Measurements from ENCODE around the gene FBXO47. TPM values are rescaled to one million over a fixed set of nuclear protein-coding genes. Genes with fewer than 3 reads are reported as not detected.

The FBXO47 gene, protein sequence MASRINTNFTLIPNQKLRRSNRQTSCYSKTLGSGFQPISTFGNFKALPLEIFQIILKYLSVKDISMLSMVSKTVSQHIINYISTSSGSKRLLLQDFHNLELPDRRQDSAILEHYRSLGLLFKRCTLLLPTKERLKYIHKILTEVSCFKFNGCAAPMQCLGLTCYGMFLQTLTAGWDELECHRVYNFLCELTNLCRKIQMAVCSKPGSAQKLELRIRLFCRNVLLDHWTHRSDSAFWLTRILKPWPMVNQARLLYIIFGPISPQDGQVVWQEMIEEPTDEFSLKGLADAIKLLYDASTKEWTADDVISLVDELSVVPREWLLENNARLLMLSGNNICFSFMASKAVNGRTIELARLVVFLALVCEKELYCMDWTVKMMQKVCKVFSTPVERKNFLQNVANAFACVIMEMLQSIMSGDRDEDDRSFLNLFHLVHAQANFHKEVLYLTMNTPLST
- total RNA-seq (not detected), polyA plus RNA-seq (ENCODE audit: insufficient read depth in 1 of 8, insufficient read length in 8 of 8, low replicate concordance in 1 of 8) (not detected)
- long read RNA-seq, donor 1 = 0 reads
- long read RNA-seq, donor 2 = 0 reads
- long read RNA-seq, donor 3 = 0 reads
- long read RNA-seq, donor 4 = 0 reads
- long read RNA-seq, donor 5 = 0 reads
- long read RNA-seq, donor 6 = 0 reads
- long read RNA-seq, donor 7 = 0 reads
- long read RNA-seq, donor 8 = 0 reads
- long read RNA-seq, donor 9 = 0 reads
- long read RNA-seq, donor 10 = 0 reads
- long read RNA-seq, donor 11 = 0 reads

GRCh38 chr17:38967290-38967738 lies at the start of gene FBXO47:
FBXO47 (minus strand) TSS chr17:38967403; CDS start chr17:38963025, 4,378 bp downstream.
- 8% methylated on average over 7 of the region's 21 CpGs for WGBS (ENCODE audit: insufficient coverage)
- H3K27ac ChIP-seq (ENCODE audit: low read length) = peak within 1 kb of the TSS; percentile 42
- no peaks in the 10 kb centered on the region for H3K9me3 ChIP-seq (replicated peaks; ENCODE audit: control insufficient read depth, low read depth, low read length)
- H3K4me3 ChIP-seq (ENCODE audit: low read length) = peak within 1 kb of the TSS; percentile 24
- H3K4me1 ChIP-seq (ENCODE audit: control insufficient read depth, insufficient read depth, low read length) = peaks cover 6% of the 10 kb centered on the region
- no peaks in the 10 kb centered on the region for H3K27me3 ChIP-seq (ENCODE audit: control insufficient read depth, insufficient read depth, low read length)
- H3K36me3 ChIP-seq (ENCODE audit: control insufficient read depth, insufficient read depth, low read length) = no peaks in the 10 kb centered on the region
- peak; percentile 97 for DNase-seq

DNA sequence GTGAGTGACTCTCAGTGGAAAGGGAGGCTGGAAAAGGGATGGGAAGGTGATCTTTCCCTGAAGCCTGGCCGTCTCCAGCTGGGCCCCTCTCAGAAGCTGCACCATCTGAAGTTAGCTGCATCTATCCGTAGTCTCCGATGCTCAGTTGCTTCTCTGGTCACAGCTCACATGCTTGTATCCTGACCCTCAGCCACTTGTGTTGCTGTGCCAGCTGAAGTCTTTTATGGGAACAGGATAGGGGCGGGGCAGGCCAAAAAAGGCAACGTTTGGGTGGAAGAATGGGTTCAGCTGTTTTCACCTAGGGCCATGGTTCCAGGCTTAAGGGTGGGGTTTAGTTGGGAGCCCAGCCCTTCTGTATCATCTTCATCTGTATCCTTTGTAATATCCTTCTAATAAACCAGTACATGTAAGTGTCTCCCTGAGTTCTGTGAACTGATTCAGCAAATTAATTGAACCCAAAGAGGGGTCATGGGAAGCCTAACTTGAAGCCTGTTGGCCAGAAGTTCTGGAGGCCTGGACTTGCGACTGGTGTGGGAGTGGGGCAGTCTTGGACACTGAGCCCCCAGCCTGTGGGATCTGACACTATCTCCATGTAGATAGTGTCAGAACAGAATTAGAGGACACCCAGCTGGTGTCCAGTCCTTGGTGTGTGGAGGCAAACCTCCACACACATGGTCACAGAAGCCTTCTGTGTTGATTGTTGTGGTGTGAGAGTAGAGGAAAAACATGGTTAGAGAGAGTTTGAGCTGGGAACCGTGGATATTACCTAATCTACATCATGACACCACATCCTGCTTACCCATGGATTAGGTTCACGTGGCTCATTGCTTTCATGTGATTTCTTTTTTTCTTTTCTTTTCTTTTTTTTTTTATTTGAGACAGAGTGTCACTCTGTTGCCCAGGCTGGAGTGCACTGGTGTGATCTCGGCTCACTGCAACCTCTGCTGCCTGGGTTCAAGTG lies 49.3 kb upstream of the FBXO47 start:
- Histone ChIP-seq H3K4me3 (ENCODE audit: low read length) (no peak overlapping the region), H3K36me3 (ENCODE audit: control insufficient read depth, insufficient read depth, low read length) (no peaks in the 10 kb centered on the region), H3K27ac (ENCODE audit: low read length) (peak overlapping the region; percentile 54), H3K27me3 (ENCODE audit: control insufficient read depth, insufficient read depth, low read length) (peaks cover 2% of the 10 kb centered on the region), H3K4me1 (ENCODE audit: control insufficient read depth, insufficient read depth, low read length) (peaks cover 11% of the 10 kb centered on the region), H3K9me3 (replicated peaks; ENCODE audit: control insufficient read depth, low read depth, low read length) (peaks cover 2% of the 10 kb centered on the region)
- 79% methylated on average over 2 of the region's 9 CpGs for WGBS (ENCODE audit: insufficient coverage)
- DNase-seq = peak; percentile 33

- Histone ChIP-seq H3K27ac (ENCODE audit: low read length) (peak overlapping the region; percentile 20), H3K4me1 (ENCODE audit: control insufficient read depth, insufficient read depth, low read length) (peaks cover 11% of the 10 kb centered on the region), H3K9me3 (replicated peaks; ENCODE audit: control insufficient read depth, low read depth, low read length) (peaks cover 2% of the 10 kb centered on the region), H3K36me3 (ENCODE audit: control insufficient read depth, insufficient read depth, low read length) (no peaks in the 10 kb centered on the region), H3K4me3 (ENCODE audit: low read length) (no peak overlapping the region), H3K27me3 (ENCODE audit: control insufficient read depth, insufficient read depth, low read length) (peaks cover 2% of the 10 kb centered on the region)
- WGBS (ENCODE audit: insufficient coverage) = 77% methylated on average over 6 of the region's 11 CpGs
- no peak for DNase-seq
Observed at GRCh38 chr17:39015546-39015935, 48.3 kb upstream of the FBXO47 start.

- Histone ChIP-seq H3K9me3 (replicated peaks; ENCODE audit: control insufficient read depth, low read depth, low read length) (peaks cover 2% of the 10 kb centered on the region), H3K36me3 (ENCODE audit: control insufficient read depth, insufficient read depth, low read length) (no peaks in the 10 kb centered on the region), H3K4me3 (ENCODE audit: low read length) (no peak overlapping the region), H3K27ac (ENCODE audit: low read length) (peak overlapping the region; percentile 20), H3K4me1 (ENCODE audit: control insufficient read depth, insufficient read depth, low read length) (peaks cover 11% of the 10 kb centered on the region), H3K27me3 (ENCODE audit: control insufficient read depth, insufficient read depth, low read length) (peaks cover 2% of the 10 kb centered on the region)
- WGBS (ENCODE audit: insufficient coverage) = 63% methylated on average over 3 of the region's 13 CpGs
- DNase-seq = no peak
Observed at GRCh38 chr17:39014795-39015545, 47.8 kb upstream of the FBXO47 start.

DNA sequence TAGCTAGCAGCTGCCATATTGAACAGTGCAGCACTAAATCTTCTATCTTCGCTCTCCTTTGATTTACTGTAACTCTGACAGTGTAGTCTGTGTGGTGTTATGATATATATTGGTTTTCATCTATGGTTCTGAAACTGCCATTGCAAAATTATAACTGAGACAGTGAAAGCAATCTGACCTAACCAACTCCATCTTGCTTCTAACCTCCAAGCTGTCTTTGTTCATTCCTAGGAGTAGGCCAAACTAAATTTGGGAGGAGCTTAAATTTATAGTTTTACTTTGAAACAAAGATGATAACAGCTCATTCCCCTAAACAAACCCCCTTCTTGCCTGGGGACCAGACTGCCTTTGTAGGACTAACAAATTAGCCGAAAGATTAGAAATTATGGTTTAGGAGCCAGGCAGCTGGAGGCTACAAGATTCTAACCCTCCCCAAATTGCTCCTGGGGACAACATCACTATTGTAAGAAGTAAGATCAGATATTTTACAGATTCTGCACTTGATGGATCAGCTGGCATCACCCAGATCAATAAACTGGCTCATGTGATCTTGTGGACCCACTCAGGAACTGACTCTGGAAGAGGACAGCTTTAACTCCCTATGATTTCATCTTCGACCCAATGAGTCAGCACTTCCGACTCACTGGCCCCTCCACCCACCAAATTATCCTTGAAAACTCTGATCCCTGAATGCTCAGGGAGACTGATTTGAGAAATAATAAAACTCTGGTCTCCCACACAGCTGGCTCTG lies 47.0 kb upstream of the FBXO47 start:
- no peak for DNase-seq
- peaks cover under 1% of the 10 kb centered on the region for H3K9me3 ChIP-seq (replicated peaks; ENCODE audit: control insufficient read depth, low read depth, low read length)
- H3K4me1 ChIP-seq (ENCODE audit: control insufficient read depth, insufficient read depth, low read length) = peaks cover 11% of the 10 kb centered on the region
- no peak overlapping the region for H3K4me3 ChIP-seq (ENCODE audit: low read length)
- no peaks in the 10 kb centered on the region for H3K36me3 ChIP-seq (ENCODE audit: control insufficient read depth, insufficient read depth, low read length)
- WGBS (ENCODE audit: insufficient coverage) = no CpG with 5 or more reads among the region's 4 CpGs
- H3K27me3 ChIP-seq (ENCODE audit: control insufficient read depth, insufficient read depth, low read length) = peaks cover 2% of the 10 kb centered on the region
- no peak overlapping the region for H3K27ac ChIP-seq (ENCODE audit: low read length)

DNA sequence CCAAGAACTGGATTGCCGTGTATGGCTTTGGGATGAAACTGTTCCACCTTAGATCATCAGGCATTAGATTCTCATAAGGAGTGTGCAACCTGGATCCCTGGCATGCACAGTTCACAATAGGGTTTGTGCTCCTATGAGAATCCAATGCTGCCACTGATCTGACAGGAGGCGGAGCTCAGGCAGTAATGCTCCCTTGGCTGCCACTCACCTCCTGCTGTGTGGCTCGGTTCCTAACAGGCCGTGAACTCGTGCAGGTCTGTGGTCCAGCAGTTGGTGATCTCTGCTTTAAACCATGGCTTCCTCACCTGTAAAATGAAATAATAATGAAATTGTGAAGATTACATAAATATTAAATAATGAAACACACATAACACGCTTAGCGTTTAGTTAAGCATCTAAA lies 45.5 kb upstream of the FBXO47 start:
- WGBS (ENCODE audit: insufficient coverage) = 92% methylated on average over 2 of the region's 7 CpGs
- no peak overlapping the region for H3K4me3 ChIP-seq (ENCODE audit: low read length)
- H3K4me1 ChIP-seq (ENCODE audit: control insufficient read depth, insufficient read depth, low read length) = peaks cover 11% of the 10 kb centered on the region
- no peak overlapping the region for H3K27ac ChIP-seq (ENCODE audit: low read length)
- peaks cover 3% of the 10 kb centered on the region for H3K9me3 ChIP-seq (replicated peaks; ENCODE audit: control insufficient read depth, low read depth, low read length)
- H3K36me3 ChIP-seq (ENCODE audit: control insufficient read depth, insufficient read depth, low read length) = no peaks in the 10 kb centered on the region
- no peak for DNase-seq
- H3K27me3 ChIP-seq (ENCODE audit: control insufficient read depth, insufficient read depth, low read length) = no peaks in the 10 kb centered on the region

GRCh38 chr17:39011907-39012468 lies 44.8 kb upstream of the FBXO47 start:
- Histone ChIP-seq H3K4me3 (ENCODE audit: low read length) (no peak overlapping the region), H3K36me3 (ENCODE audit: control insufficient read depth, insufficient read depth, low read length) (no peaks in the 10 kb centered on the region), H3K27ac (ENCODE audit: low read length) (no peak overlapping the region), H3K4me1 (ENCODE audit: control insufficient read depth, insufficient read depth, low read length) (peaks cover 11% of the 10 kb centered on the region), H3K9me3 (replicated peaks; ENCODE audit: control insufficient read depth, low read depth, low read length) (peaks cover 3% of the 10 kb centered on the region), H3K27me3 (ENCODE audit: control insufficient read depth, insufficient read depth, low read length) (no peaks in the 10 kb centered on the region)
- WGBS (ENCODE audit: insufficient coverage) = 49% methylated on average over 7 of the region's 14 CpGs
- DNase-seq = no peak

DNA sequence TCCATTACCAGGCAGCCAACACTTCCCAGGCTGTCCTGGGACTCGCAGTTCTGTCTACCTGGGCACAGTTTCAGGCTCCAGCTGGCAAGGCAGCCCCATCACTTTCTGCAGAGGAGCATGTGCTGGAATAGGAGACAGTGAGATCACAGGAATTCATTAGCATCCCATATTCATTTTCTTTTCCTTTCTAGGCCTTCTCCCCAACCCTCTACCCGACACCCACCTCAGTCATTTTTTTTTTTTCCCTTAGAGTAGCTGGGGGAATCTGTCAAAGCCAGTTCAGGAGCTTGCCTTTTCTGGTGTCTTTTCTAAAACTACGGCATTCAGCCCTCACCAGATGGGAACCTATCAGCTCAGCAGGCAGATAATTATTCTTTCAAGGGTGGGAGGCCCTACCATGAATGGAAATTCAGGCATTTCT lies 42.4 kb upstream of the FBXO47 start:
- Histone ChIP-seq H3K4me1 (ENCODE audit: control insufficient read depth, insufficient read depth, low read length) (no peaks in the 10 kb centered on the region), H3K36me3 (ENCODE audit: control insufficient read depth, insufficient read depth, low read length) (no peaks in the 10 kb centered on the region), H3K4me3 (ENCODE audit: low read length) (no peak overlapping the region), H3K9me3 (replicated peaks; ENCODE audit: control insufficient read depth, low read depth, low read length) (peaks cover 3% of the 10 kb centered on the region), H3K27ac (ENCODE audit: low read length) (no peak overlapping the region), H3K27me3 (ENCODE audit: control insufficient read depth, insufficient read depth, low read length) (no peaks in the 10 kb centered on the region)
- peak; percentile 51 for DNase-seq
- 20% methylated on average over 1 of the region's 3 CpGs for WGBS (ENCODE audit: insufficient coverage)
